Cardiac muscle cell (in vitro differentiated cells and primary cell): ENCODE data around the gene SLC38A4. TPM values are rescaled to one million over a fixed set of nuclear protein-coding genes. Genes with fewer than 3 reads are reported as not detected.

Experiments
- DNase-seq, 2 donors: peaks; one replicate each; pipeline versions ENCODE4 v3.0.0 to v3.0.0-alpha.2; 2010 to 2017; ENCODE audit warnings: low read depth in 1 of 2, low spot score in 1 of 2
- H3K27ac ChIP-seq: fragments of 200-600 bp; sonication (generic); 2 replicates; pipeline ENCODE4 v1.5.1; 2016
- H3K27me3 ChIP-seq: fragments of 200-600 bp; sonication (generic); 2 replicates; pipeline ENCODE4 v1.6.0; 2016; ENCODE audit warnings: control low read depth
- H3K36me3 ChIP-seq: fragments of 200-600 bp; sonication (generic); 2 replicates; pipeline ENCODE4 v1.5.1; 2016; ENCODE audit warnings: control low read depth
- H3K4me1 ChIP-seq: fragments of 200-600 bp; sonication (generic); 2 replicates; pipeline ENCODE4 v1.8.1; 2017; ENCODE audit warnings: low read depth, mild to moderate bottlenecking, mixed run types
- H3K4me3 ChIP-seq: fragments of 200-600 bp; sonication (generic); 2 replicates; pipeline ENCODE4 v1.5.1; 2016; ENCODE audit warnings: mild to moderate bottlenecking
- H3K9me3 ChIP-seq: fragments of 200-600 bp; sonication (generic); 2 replicates; pipeline ENCODE4 v1.5.1; 2017; ENCODE audit warnings: low read depth, mild to moderate bottlenecking, control low read depth
- CTCF ChIP-seq: IDR thresholded peaks from 2 replicates; pipeline ENCODE4 v1.5.1; 2012; ENCODE audit warnings: low read depth, mild to moderate bottlenecking, low read length
- polyA plus RNA-seq: library from polyadenylated mRNA; unstranded; fragments of >200 nt; fragmentation: Nextera tagmentation; extraction: Ambion mirVana; gene quantifications from 2 replicates; pipeline ENCODE4 v1.2.1, GENCODE V29; 2016
- total RNA-seq: library from RNA; depleted of rRNA; stranded (reverse); fragments of >200 nt; gene quantifications from 2 replicates; pipeline ENCODE4 v1.2.3, GENCODE V29; 2016

Gene SLC38A4
- total and polyA plus RNA-seq, 2 experiments from 2014 or later = 0.09 to 0.12 TPM

GRCh38 chr12:46771268-46771827 lies 54.4 kb downstream of the SLC38A4 start:
- Histone ChIP-seq H3K27me3 (no peaks in the 10 kb centered on the region), H3K27ac (peak overlapping the region; percentile 65), H3K9me3 (no peaks in the 10 kb centered on the region), H3K4me3 (no peak overlapping the region), H3K36me3 (no peaks in the 10 kb centered on the region), H3K4me1 (peaks cover 22% of the 10 kb centered on the region)
- DNase-seq = peak; percentile 11 to 35
- TF ChIP-seq CTCF = no peak

GRCh38 chr12:46770501-46771183 lies 55.2 kb downstream of the SLC38A4 start:
- TF ChIP-seq CTCF = no peak
- H3K9me3 ChIP-seq = no peaks in the 10 kb centered on the region
- peak; percentile 45 to 56 for DNase-seq
- H3K27ac ChIP-seq = peak overlapping the region; percentile 65
- peaks cover 22% of the 10 kb centered on the region for H3K4me1 ChIP-seq
- no peak overlapping the region for H3K4me3 ChIP-seq
- H3K27me3 ChIP-seq = no peaks in the 10 kb centered on the region
- no peaks in the 10 kb centered on the region for H3K36me3 ChIP-seq

- H3K9me3 ChIP-seq = no peaks in the 10 kb centered on the region
- TF ChIP-seq CTCF = no peak
These were observed 61.8 kb downstream of the SLC38A4 start for GRCh38 chr12:46764005-46764404.

GRCh38 chr12:46763230-46763629 lies 62.6 kb downstream of the SLC38A4 start:
- H3K27ac ChIP-seq = no peak overlapping the region
- H3K9me3 ChIP-seq = no peaks in the 10 kb centered on the region
- no peak for DNase-seq
- H3K4me3 ChIP-seq = no peak overlapping the region
- no peaks in the 10 kb centered on the region for H3K36me3 ChIP-seq
- no peak for TF ChIP-seq CTCF
- H3K4me1 ChIP-seq = no peaks in the 10 kb centered on the region
- H3K27me3 ChIP-seq = no peaks in the 10 kb centered on the region

More at GRCh38 chr12:46764005-46764404, 61.8 kb downstream of the SLC38A4 start:
- DNase-seq = no peak
- Histone ChIP-seq H3K4me1 (no peaks in the 10 kb centered on the region), H3K27ac (no peak overlapping the region), H3K4me3 (no peak overlapping the region), H3K27me3 (no peaks in the 10 kb centered on the region), H3K36me3 (no peaks in the 10 kb centered on the region)

GRCh38 chr12:46754550-46754949 lies 71.2 kb downstream of the SLC38A4 start:
- DNase-seq = no peak
- H3K4me3 ChIP-seq = no peak overlapping the region
- H3K9me3 ChIP-seq = no peaks in the 10 kb centered on the region
- TF ChIP-seq CTCF = no peak
- no peaks in the 10 kb centered on the region for H3K4me1 ChIP-seq
- no peaks in the 10 kb centered on the region for H3K36me3 ChIP-seq
- H3K27ac ChIP-seq = no peak overlapping the region
- peaks cover 8% of the 10 kb centered on the region for H3K27me3 ChIP-seq
